Fibroblast of mammary gland (primary cell): ENCODE measurements around the gene PTCD3.

Experiments used
- DNase-seq: peaks from one replicate; pipeline ENCODE4 v3.0.0-alpha.2; 2010; ENCODE audit warnings: low read depth
- H3K4me3 ChIP-seq: 2 replicates; pipeline ENCODE4 v1.5.1; 2011; ENCODE audit warnings: low read depth, mild to moderate bottlenecking, low read length, moderate library complexity; ENCODE audit not compliant: control insufficient read depth
- TF ChIP-seq, protein P1 (sequence below): conservative IDR thresholded peaks from 2 replicates; pipeline ENCODE4 v1.5.1; 2011; ENCODE audit warnings: low read depth, low read length, inconsistent platforms; ENCODE audit not compliant: control insufficient read depth, insufficient read depth

Gene PTCD3

DNA sequence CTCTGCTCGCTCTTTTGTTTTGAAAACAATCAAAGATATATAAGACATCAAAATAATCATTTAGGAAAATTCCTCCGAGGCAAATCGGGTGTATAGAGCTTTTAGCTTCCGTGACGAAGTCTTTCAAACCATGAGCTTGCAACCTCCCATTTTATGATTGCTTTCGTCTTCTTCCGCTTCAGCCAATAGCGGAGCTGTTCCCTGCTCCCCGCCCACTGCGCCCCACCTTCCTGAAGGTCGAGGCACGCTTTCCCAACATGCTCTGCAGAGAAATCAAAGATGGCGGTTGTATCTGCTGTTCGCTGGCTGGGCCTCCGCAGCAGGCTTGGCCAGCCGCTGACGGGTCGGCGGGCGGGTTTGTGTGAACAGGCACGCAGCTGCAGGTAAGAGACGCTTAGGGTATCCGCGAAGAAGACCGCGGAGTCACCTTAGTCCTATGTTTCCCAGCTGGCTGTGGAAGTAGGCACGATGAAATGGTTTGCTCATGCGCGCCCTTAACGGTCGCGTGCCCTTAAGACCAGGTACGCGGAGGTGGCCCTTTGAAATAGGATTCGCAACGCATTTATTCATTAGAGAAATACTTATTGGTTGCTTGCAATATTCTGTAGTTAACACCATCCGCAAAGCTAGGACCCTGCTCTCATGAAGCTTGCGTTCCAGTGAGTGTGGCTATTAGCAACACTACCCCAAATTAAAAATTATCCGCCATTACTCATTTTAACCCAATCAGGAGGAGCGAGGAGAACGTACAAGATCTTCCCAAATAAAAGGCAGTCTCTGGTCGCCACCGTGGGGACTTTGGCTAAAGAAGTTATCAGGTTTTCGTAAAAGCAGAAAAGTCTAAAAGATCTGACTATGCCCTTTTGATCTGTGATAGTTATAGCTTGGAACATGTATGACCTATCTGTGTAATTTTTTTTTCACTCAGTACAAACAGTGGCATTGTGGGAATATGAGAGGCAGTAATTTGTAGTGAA lies at the start of gene PTCD3:
PTCD3 (plus strand) TSS at position 267 of the 977 bp plus-strand sequence; CDS start at position 280, 13 bp downstream.
- peak; percentile 93 for DNase-seq

GRCh38 chr2:86056590-86057331 lies 49.3 kb upstream of the PTCD3 start:
- H3K4me3 ChIP-seq: no peak overlapping the region
- TF ChIP-seq, protein P1, sequence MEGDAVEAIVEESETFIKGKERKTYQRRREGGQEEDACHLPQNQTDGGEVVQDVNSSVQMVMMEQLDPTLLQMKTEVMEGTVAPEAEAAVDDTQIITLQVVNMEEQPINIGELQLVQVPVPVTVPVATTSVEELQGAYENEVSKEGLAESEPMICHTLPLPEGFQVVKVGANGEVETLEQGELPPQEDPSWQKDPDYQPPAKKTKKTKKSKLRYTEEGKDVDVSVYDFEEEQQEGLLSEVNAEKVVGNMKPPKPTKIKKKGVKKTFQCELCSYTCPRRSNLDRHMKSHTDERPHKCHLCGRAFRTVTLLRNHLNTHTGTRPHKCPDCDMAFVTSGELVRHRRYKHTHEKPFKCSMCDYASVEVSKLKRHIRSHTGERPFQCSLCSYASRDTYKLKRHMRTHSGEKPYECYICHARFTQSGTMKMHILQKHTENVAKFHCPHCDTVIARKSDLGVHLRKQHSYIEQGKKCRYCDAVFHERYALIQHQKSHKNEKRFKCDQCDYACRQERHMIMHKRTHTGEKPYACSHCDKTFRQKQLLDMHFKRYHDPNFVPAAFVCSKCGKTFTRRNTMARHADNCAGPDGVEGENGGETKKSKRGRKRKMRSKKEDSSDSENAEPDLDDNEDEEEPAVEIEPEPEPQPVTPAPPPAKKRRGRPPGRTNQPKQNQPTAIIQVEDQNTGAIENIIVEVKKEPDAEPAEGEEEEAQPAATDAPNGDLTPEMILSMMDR: no peak
- DNase-seq: no peak

More for the DNA sequence above, at the start of gene PTCD3:
- H3K4me3 ChIP-seq: peak within 1 kb of the TSS; percentile 96
- TF ChIP-seq, protein P1: no peak

DNA sequence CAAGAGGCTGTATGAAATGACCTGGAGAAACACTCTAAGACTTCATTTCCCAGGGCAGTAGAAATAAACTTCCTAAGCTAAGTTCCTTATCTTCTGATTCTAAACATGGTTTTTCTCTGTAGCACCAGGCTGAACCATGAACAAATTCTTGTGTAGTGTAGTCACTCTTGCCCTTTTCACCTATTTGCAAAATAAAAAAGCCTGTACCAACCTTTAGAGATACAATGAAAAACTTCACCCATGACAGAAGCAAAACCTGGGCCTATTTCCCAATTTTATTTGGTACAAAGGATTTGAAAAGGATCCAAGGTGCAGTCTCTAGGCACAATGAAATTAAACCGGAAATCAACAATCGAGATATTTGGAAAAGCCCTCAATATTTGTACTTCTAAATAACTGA lies 44.0 kb upstream of the PTCD3 start:
- TF ChIP-seq, protein P1: no peak
- H3K4me3 ChIP-seq: no peak overlapping the region
- DNase-seq: peak; percentile 45

DNA sequence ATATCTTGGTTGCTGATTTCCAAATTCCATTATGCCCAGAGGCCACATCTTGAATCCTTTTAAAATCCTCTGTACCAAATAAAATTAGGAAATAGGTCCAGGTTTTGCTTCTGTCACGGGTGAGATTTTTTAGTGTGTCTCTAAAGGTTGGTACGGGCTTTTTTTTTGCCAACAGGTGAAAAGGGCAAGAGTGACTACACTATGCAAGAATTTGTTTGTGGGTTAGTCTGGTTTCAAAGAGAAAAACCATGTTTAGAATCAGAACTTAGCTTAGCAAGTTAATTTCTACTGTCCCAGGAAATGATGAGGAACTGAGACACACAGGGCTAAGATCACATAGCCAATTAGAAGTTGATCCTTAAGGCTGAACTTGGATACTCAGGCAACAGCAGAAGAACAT lies 42.0 kb upstream of the PTCD3 start:
- DNase-seq: peak; percentile 36

DNA sequence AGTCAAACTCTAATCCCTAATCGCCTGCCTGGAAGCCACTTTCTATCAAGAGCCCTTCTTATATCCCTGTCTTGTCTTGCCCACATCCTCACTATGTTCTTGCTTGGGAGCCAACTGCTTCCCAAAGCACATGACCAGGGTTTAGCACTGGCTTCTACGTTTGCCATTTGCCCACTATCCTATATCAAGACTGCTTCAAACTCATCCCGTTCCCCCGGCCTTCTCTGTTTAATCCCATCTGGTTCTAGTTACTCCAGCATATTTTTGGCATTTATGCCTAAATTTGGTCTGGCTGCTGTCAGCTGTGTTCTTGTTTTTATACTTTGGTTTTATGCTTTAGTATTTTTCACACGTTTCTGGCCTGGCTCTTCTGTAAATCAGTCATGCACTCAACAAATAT lies 40.5 kb upstream of the PTCD3 start:
- no peak overlapping the region for H3K4me3 ChIP-seq
- peak; percentile 84 for DNase-seq
- TF ChIP-seq, protein P1: no peak

More for the DNA sequence above, 42.0 kb upstream of the PTCD3 start:
- no peak overlapping the region for H3K4me3 ChIP-seq
- TF ChIP-seq, protein P1: no peak

- TF ChIP-seq, protein P1: no peak
- H3K4me3 ChIP-seq: no peak overlapping the region
- DNase-seq: no peak
These were observed 39.9 kb upstream of the PTCD3 start for GRCh38 chr2:86066007-86066578.
